Central memory CD8-positive, alpha-beta T cell (primary cell): ENCODE results near the gene CLEC2L.
A peak's percentile ranks its signal among the peaks of the same experiment; 100 is the strongest.

Source experiments
- ATAC-seq: fragments of 150-1000 bp; cut with Tn5 transposase; replicated peaks from 2 replicates; pipeline ENCODE4 v1.10.0; 2022; ENCODE audit warnings: mild to moderate bottlenecking, moderate FRiP score, moderate number of reproducible peaks; ENCODE audit not compliant: poor library complexity, severe bottlenecking; ENCODE audit errors: extremely low read depth
- DNase-seq, 2 donors: peaks; one replicate each; pipeline ENCODE4 v3.0.0; 2021; ENCODE audit warnings: low spot score in 2 of 2
- H3K27ac Mint-ChIP-seq: one replicate; pipeline ENCODE4 v1.8.0; 2022; ENCODE audit warnings: low read depth, mild to moderate bottlenecking, moderate library complexity, mixed read lengths
- H3K27me3 Mint-ChIP-seq: one replicate; pipeline ENCODE4 v1.8.0; 2022; ENCODE audit warnings: mixed read lengths
- H3K36me3 Mint-ChIP-seq: one replicate; pipeline ENCODE4 v1.8.0; 2022; ENCODE audit warnings: mild to moderate bottlenecking, moderate library complexity, mixed read lengths; ENCODE audit not compliant: insufficient read depth
- H3K4me1 Mint-ChIP-seq: one replicate; pipeline ENCODE4 v1.8.0; 2022; ENCODE audit warnings: mixed read lengths
- H3K4me3 Mint-ChIP-seq: one replicate; pipeline ENCODE4 v1.8.0; 2022; ENCODE audit warnings: mild to moderate bottlenecking, moderate library complexity, mixed read lengths
- H3K9me3 Mint-ChIP-seq: one replicate; pipeline ENCODE4 v1.8.0; 2022; ENCODE audit warnings: mixed read lengths

CLEC2L gene

GRCh38 chr7:139523199-139523941, at the start of gene CLEC2L:
Gene CLEC2L, plus strand, starts transcription at chr7:139523685. Its CDS starts 243 bp downstream, at chr7:139523928.
- ATAC-seq = no peak
- no peak for DNase-seq
- no peaks in the 10 kb centered on the region for H3K36me3 Mint-ChIP-seq
- peaks cover 73% of the 10 kb centered on the region for H3K27me3 Mint-ChIP-seq
- peaks cover 11% of the 10 kb centered on the region for H3K4me1 Mint-ChIP-seq
- H3K4me3 Mint-ChIP-seq = no peak within 1 kb of the TSS
- H3K27ac Mint-ChIP-seq = no peak within 1 kb of the TSS
- H3K9me3 Mint-ChIP-seq = no peaks in the 10 kb centered on the region

GRCh38 chr7:139476139-139476538, 47.3 kb upstream of the CLEC2L start:
- DNase-seq (no peak), ATAC-seq (no peak)
- Mint-ChIP-seq H3K36me3 (no peaks in the 10 kb centered on the region), H3K27ac (no peak overlapping the region), H3K27me3 (peaks cover 30% of the 10 kb centered on the region), H3K9me3 (no peaks in the 10 kb centered on the region), H3K4me1 (no peaks in the 10 kb centered on the region), H3K4me3 (no peak overlapping the region)

GRCh38 chr7:139476891-139477290, 46.6 kb upstream of the CLEC2L start:
- no peaks in the 10 kb centered on the region for H3K4me1 Mint-ChIP-seq
- H3K4me3 Mint-ChIP-seq = no peak overlapping the region
- peaks cover 37% of the 10 kb centered on the region for H3K27me3 Mint-ChIP-seq
- no peaks in the 10 kb centered on the region for H3K36me3 Mint-ChIP-seq
- ATAC-seq (no peak), DNase-seq (no peak)
- no peak overlapping the region for H3K27ac Mint-ChIP-seq
- H3K9me3 Mint-ChIP-seq = no peaks in the 10 kb centered on the region

GRCh38 chr7:139479620-139480019, 43.9 kb upstream of the CLEC2L start:
- DNase-seq (no peak), ATAC-seq (no peak)
- Mint-ChIP-seq H3K27ac (no peak overlapping the region), H3K36me3 (no peaks in the 10 kb centered on the region), H3K9me3 (no peaks in the 10 kb centered on the region), H3K27me3 (peaks cover 46% of the 10 kb centered on the region), H3K4me3 (no peak overlapping the region), H3K4me1 (no peaks in the 10 kb centered on the region)

GRCh38 chr7:139481364-139481763, 42.1 kb upstream of the CLEC2L start:
- H3K36me3 Mint-ChIP-seq = no peaks in the 10 kb centered on the region
- H3K9me3 Mint-ChIP-seq = no peaks in the 10 kb centered on the region
- no peak overlapping the region for H3K27ac Mint-ChIP-seq
- H3K4me1 Mint-ChIP-seq = no peaks in the 10 kb centered on the region
- H3K4me3 Mint-ChIP-seq = no peak overlapping the region
- no peak for DNase-seq
- ATAC-seq = no peak
- peaks cover 55% of the 10 kb centered on the region for H3K27me3 Mint-ChIP-seq

GRCh38 chr7:139482122-139482521, 41.4 kb upstream of the CLEC2L start:
- peaks cover 55% of the 10 kb centered on the region for H3K27me3 Mint-ChIP-seq
- H3K36me3 Mint-ChIP-seq = no peaks in the 10 kb centered on the region
- H3K9me3 Mint-ChIP-seq = no peaks in the 10 kb centered on the region
- no peaks in the 10 kb centered on the region for H3K4me1 Mint-ChIP-seq
- H3K4me3 Mint-ChIP-seq = peak overlapping the region; percentile 51
- DNase-seq (no peak), ATAC-seq (no peak)
- no peak overlapping the region for H3K27ac Mint-ChIP-seq

- Mint-ChIP-seq H3K27ac (no peak overlapping the region), H3K36me3 (peaks cover under 1% of the 10 kb centered on the region), H3K4me1 (no peaks in the 10 kb centered on the region), H3K27me3 (peaks cover 56% of the 10 kb centered on the region), H3K9me3 (no peaks in the 10 kb centered on the region), H3K4me3 (peak overlapping the region; percentile 51)
- DNase-seq (no peak), ATAC-seq (no peak)
These were observed 40.6 kb upstream of the CLEC2L start for GRCh38 chr7:139482662-139483466.

- H3K9me3 Mint-ChIP-seq = peaks cover 1% of the 10 kb centered on the region
- H3K4me1 Mint-ChIP-seq = no peaks in the 10 kb centered on the region
- no peak overlapping the region for H3K4me3 Mint-ChIP-seq
- no peak overlapping the region for H3K27ac Mint-ChIP-seq
- H3K36me3 Mint-ChIP-seq = peaks cover 2% of the 10 kb centered on the region
- peaks cover 50% of the 10 kb centered on the region for H3K27me3 Mint-ChIP-seq
- no peak for ATAC-seq
- no peak for DNase-seq
These were observed 36.0 kb upstream of the CLEC2L start for GRCh38 chr7:139487366-139488080.

- ATAC-seq (no peak), DNase-seq (no peak)
- peaks cover 2% of the 10 kb centered on the region for H3K36me3 Mint-ChIP-seq
- H3K27me3 Mint-ChIP-seq = peaks cover 50% of the 10 kb centered on the region
- no peaks in the 10 kb centered on the region for H3K4me1 Mint-ChIP-seq
- H3K9me3 Mint-ChIP-seq = peaks cover 6% of the 10 kb centered on the region
- H3K27ac Mint-ChIP-seq = no peak overlapping the region
- no peak overlapping the region for H3K4me3 Mint-ChIP-seq
These were observed 34.7 kb upstream of the CLEC2L start for GRCh38 chr7:139488810-139489209.

- H3K4me3 Mint-ChIP-seq = no peak overlapping the region
- H3K27ac Mint-ChIP-seq = no peak overlapping the region
- peaks cover 43% of the 10 kb centered on the region for H3K27me3 Mint-ChIP-seq
- peaks cover 2% of the 10 kb centered on the region for H3K36me3 Mint-ChIP-seq
- no peak for ATAC-seq
- peaks cover 6% of the 10 kb centered on the region for H3K9me3 Mint-ChIP-seq
- no peak for DNase-seq
- no peaks in the 10 kb centered on the region for H3K4me1 Mint-ChIP-seq
These were observed 33.4 kb upstream of the CLEC2L start for GRCh38 chr7:139490130-139490529.

- DNase-seq = no peak
- H3K27ac Mint-ChIP-seq = no peak overlapping the region
- peaks cover 30% of the 10 kb centered on the region for H3K27me3 Mint-ChIP-seq
- peaks cover 6% of the 10 kb centered on the region for H3K9me3 Mint-ChIP-seq
- ATAC-seq = no peak
- H3K36me3 Mint-ChIP-seq = peaks cover 2% of the 10 kb centered on the region
- no peaks in the 10 kb centered on the region for H3K4me1 Mint-ChIP-seq
- no peak overlapping the region for H3K4me3 Mint-ChIP-seq
These were observed 31.2 kb upstream of the CLEC2L start for GRCh38 chr7:139492293-139492692.

GRCh38 chr7:139494835-139495579, 28.5 kb upstream of the CLEC2L start:
- ATAC-seq (no peak), DNase-seq (no peak)
- Mint-ChIP-seq H3K4me3 (no peak overlapping the region), H3K36me3 (no peaks in the 10 kb centered on the region), H3K4me1 (peaks cover 4% of the 10 kb centered on the region), H3K27me3 (peaks cover 15% of the 10 kb centered on the region), H3K9me3 (peaks cover 6% of the 10 kb centered on the region), H3K27ac (no peak overlapping the region)
